SK-N-SH (cell line): ENCODE measurements around the gene NLN. TPM values are rescaled to one million over a fixed set of nuclear protein-coding genes. Genes with fewer than 3 reads are reported as not detected.
A peak's percentile ranks its signal among the peaks of the same experiment; 100 is the strongest.

ENCODE experiments used
- CTCF ChIA-PET: fragments of 300-600, 350-600 bp; formaldehyde crosslinking; extraction: SDS; loops from one replicate; lab custom pipeline; 2021; lab: Yijun Ruan, JAX
- POLR2A ChIA-PET: fragments of 350-600 bp; sonication (Branson Sonifier 250); formaldehyde crosslinking; extraction: SDS; loops from one replicate; lab custom pipeline; 2020; ENCODE audit warnings: antibody characterized with exemption, inconsistent platforms; lab: Yijun Ruan, JAX
- DNase-seq: peaks from one replicate; pipeline ENCODE4 v3.0.0; 2012
- H2AFZ ChIP-seq: fragments of 200-600 bp; sonication (generic); 2 replicates; pipeline ENCODE4 v1.8.1; 2016; ENCODE audit warnings: antibody characterized with exemption, mild to moderate bottlenecking, low read depth
- H3F3A ChIP-seq: fragments of 200-600 bp; sonication (generic); replicated peaks from 2 replicates; pipeline ENCODE3; 2016; ENCODE audit warnings: antibody characterized with exemption, mild to moderate bottlenecking; ENCODE audit not compliant: insufficient read depth
- H3K27ac ChIP-seq, 2 experiments: fragments of 200-500 bp in 1 of 2; fragments of 200-600 bp in 1 of 2; sonication (Bioruptor generic) in 1 of 2; sonication (generic), shearing (Covaris generic) in 1 of 2; 2 replicates each; pipeline versions ENCODE4 v1.5.1 to v1.6.1; 2014 to 2016; ENCODE audit warnings: low read depth in 2 of 2, inconsistent platforms in 1 of 2, low read length in 1 of 2, mild to moderate bottlenecking in 1 of 2, mixed read lengths in 1 of 2
- H3K27me3 ChIP-seq: fragments of 200-600 bp; sonication (generic), shearing (Covaris generic); 2 replicates; pipeline ENCODE4 v1.6.1; 2016; ENCODE audit warnings: mixed run types; ENCODE audit not compliant: insufficient read depth
- H3K36me3 ChIP-seq, 2 experiments: fragments of 200-500 bp in 1 of 2; fragments of 200-600 bp in 1 of 2; sonication (Bioruptor generic) in 1 of 2; sonication (generic) in 1 of 2; replicated peaks in 1 of 2; 2 replicates each; pipeline versions ENCODE3 to v1.5.1; 2014 to 2016; ENCODE audit warnings: low read length in 1 of 2, mild to moderate bottlenecking in 1 of 2; ENCODE audit not compliant: insufficient read depth in 2 of 2, control insufficient read depth in 1 of 2
- H3K4me1 ChIP-seq, 2 experiments: fragments of 200-500 bp in 1 of 2; fragments of 200-600 bp in 1 of 2; sonication (Bioruptor generic) in 1 of 2; sonication (generic), shearing (Covaris generic) in 1 of 2; 2 replicates each; pipeline versions ENCODE4 v1.5.1 to v1.6.1; 2014 to 2016; ENCODE audit warnings: low read depth in 1 of 2, low read length in 1 of 2, mixed run types in 1 of 2; ENCODE audit not compliant: insufficient read depth in 2 of 2, control insufficient read depth in 1 of 2
- H3K4me2 ChIP-seq: fragments of 200-600 bp; sonication (generic), shearing (Covaris generic); 2 replicates; pipeline ENCODE4 v1.6.1; 2017; ENCODE audit warnings: mixed run types
- H3K4me3 ChIP-seq, 2 experiments: fragments of 200-500 bp in 1 of 2; fragments of 200-600 bp in 1 of 2; sonication (Bioruptor generic) in 1 of 2; sonication (generic), shearing (Covaris generic) in 1 of 2; 2 replicates each; pipeline versions ENCODE4 v1.5.1 to v1.8.1; 2014 to 2016; ENCODE audit warnings: low read depth in 2 of 2, inconsistent platforms in 1 of 2, low read length in 1 of 2, mild to moderate bottlenecking in 1 of 2, mixed read lengths in 1 of 2, moderate library complexity in 1 of 2
- H3K79me2 ChIP-seq: fragments of 200-600 bp; sonication (generic); 2 replicates; pipeline ENCODE4 v1.8.1; 2017; ENCODE audit warnings: mild to moderate bottlenecking; ENCODE audit not compliant: insufficient read depth
- H3K9ac ChIP-seq: fragments of 200-600 bp; sonication (generic); 2 replicates; pipeline ENCODE4 v1.6.1; 2017; ENCODE audit warnings: mixed run types
- H3K9me2 ChIP-seq: fragments of 200-600 bp; sonication (generic); 2 replicates; pipeline ENCODE4 v1.6.1; 2017; ENCODE audit warnings: mixed run types
- H3K9me3 ChIP-seq: fragments of 200-600 bp; sonication (generic); 2 replicates; pipeline ENCODE4 v1.6.1; 2017; ENCODE audit warnings: mixed run types, mild to moderate bottlenecking, moderate library complexity
- H4K20me1 ChIP-seq: fragments of 200-600 bp; sonication (generic); 2 replicates; pipeline ENCODE4 v1.6.1; 2017; ENCODE audit warnings: mild to moderate bottlenecking, mixed run types; ENCODE audit not compliant: insufficient read depth
- CHD2 ChIP-seq: fragments of 150-350 bp; IDR thresholded peaks from 2 replicates; pipeline ENCODE4 v1.6.1; 2018; ENCODE audit warnings: low read length; ENCODE audit not compliant: partially characterized antibody
- ELF1 ChIP-seq: IDR thresholded peaks from 2 replicates; pipeline ENCODE4 v1.4.0; 2012
- EP300 ChIP-seq, 2 experiments: IDR thresholded peaks; 2 replicates each; pipeline versions ENCODE4 v1.4.0 to v1.6.1; 2012; ENCODE audit warnings: borderline replicate concordance in 1 of 2, low read depth in 1 of 2, low read length in 1 of 2
- EZH2phosphoT487 ChIP-seq: fragments of 200-600 bp; sonication (generic); IDR thresholded peaks from 2 replicates; pipeline ENCODE4 v1.6.1; 2017; ENCODE audit warnings: low read depth, mixed run types, mild to moderate bottlenecking, antibody characterized with exemption, moderate library complexity, borderline replicate concordance
- FOSL2 ChIP-seq: IDR thresholded peaks from 2 replicates; pipeline ENCODE4 v1.4.0; 2012; ENCODE audit warnings: low read depth, mild to moderate bottlenecking, moderate library complexity, borderline replicate concordance
- FOXM1 ChIP-seq: IDR thresholded peaks from 2 replicates; pipeline ENCODE4 v1.4.0; 2012; ENCODE audit warnings: low read depth, mild to moderate bottlenecking
- JUND ChIP-seq: IDR thresholded peaks from 2 replicates; pipeline ENCODE4 v1.4.0; 2012
- MXI1 ChIP-seq: IDR thresholded peaks from 2 replicates; pipeline ENCODE4 v1.6.1; 2012; ENCODE audit warnings: mild to moderate bottlenecking, low read depth, low read length, improper control_type of control experiment
- NRF1 ChIP-seq: IDR thresholded peaks from 2 replicates; pipeline ENCODE4 v1.6.1; 2012; ENCODE audit warnings: low read depth, mild to moderate bottlenecking, low read length
- POLR2AphosphoS5 ChIP-seq: IDR thresholded peaks from 2 replicates; pipeline ENCODE4 v1.6.1; 2012; ENCODE audit warnings: low read depth, low read length
- RAD21 ChIP-seq: IDR thresholded peaks from 2 replicates; pipeline ENCODE4 v1.6.1; 2012; ENCODE audit warnings: mild to moderate bottlenecking, low read length
- RFX5 ChIP-seq: IDR thresholded peaks from 2 replicates; pipeline ENCODE4 v1.6.1; 2012; ENCODE audit warnings: mild to moderate bottlenecking, improper control_type of control experiment, low read length
- SIN3A ChIP-seq: IDR thresholded peaks from 2 replicates; pipeline ENCODE4 v1.6.1; 2012; ENCODE audit warnings: low read depth, mild to moderate bottlenecking, low read length, moderate library complexity, borderline replicate concordance
- SMC3 ChIP-seq: IDR thresholded peaks from 2 replicates; pipeline ENCODE4 v1.6.1; 2012; ENCODE audit warnings: low read depth, low read length, improper control_type of control experiment
- TAF1 ChIP-seq: IDR thresholded peaks from 2 replicates; pipeline ENCODE4 v1.6.1; 2012; ENCODE audit warnings: low read depth, mild to moderate bottlenecking, low read length, moderate library complexity, borderline replicate concordance
- TCF12 ChIP-seq: IDR thresholded peaks from 2 replicates; pipeline ENCODE4 v1.4.0; 2012
- TEAD4 ChIP-seq: IDR thresholded peaks from 2 replicates; pipeline ENCODE4 v1.4.0; 2012; ENCODE audit warnings: mild to moderate bottlenecking, borderline replicate concordance; ENCODE audit not compliant: insufficient read depth
- WGBS: methylation state at CpG from one replicate; pipeline ENCODE4 v1.1.6; 2017; ENCODE audit warnings: low lambda C conversion rate; 5-methylcytosine and 5-hydroxymethylcytosine counted together
- polyA plus RNA-seq, 3 experiments: library from polyadenylated mRNA; depleted of rRNA; stranded (reverse); fragments of >200 nt; gene quantifications; 2 replicates each; pipeline ENCODE4 v1.2.3, GENCODE V29; 2012
- TF ChIP-seq, protein P1 (sequence below): IDR thresholded peaks from 2 replicates; pipeline ENCODE4 v1.6.1; 2012; ENCODE audit warnings: mild to moderate bottlenecking, low read depth, low read length, moderate library complexity
- TF ChIP-seq, protein P2 (sequence below): IDR thresholded peaks from 2 replicates; pipeline ENCODE4; 2012
- TF ChIP-seq, protein P3 (sequence below): fragments of 150-350 bp; IDR thresholded peaks from 2 replicates; pipeline ENCODE4 v1.6.1; 2017; ENCODE audit warnings: antibody characterized with exemption, low read length, low read depth, borderline replicate concordance
- TF ChIP-seq, protein P4 (sequence below): IDR thresholded peaks from 2 replicates; pipeline ENCODE4 v1.4.0; 2012; ENCODE audit warnings: low read depth
- TF ChIP-seq, protein P5 (sequence below): IDR thresholded peaks from 2 replicates; pipeline ENCODE4 v1.4.0; 2012; ENCODE audit warnings: low read depth, borderline replicate concordance
- TF ChIP-seq, protein P6 (sequence below): IDR thresholded peaks from 2 replicates; pipeline ENCODE4 v1.4.0; 2012; ENCODE audit warnings: low read depth, borderline replicate concordance
- TF ChIP-seq, protein P7 (sequence below): fragments of 150-350 bp; IDR thresholded peaks from 2 replicates; pipeline ENCODE4 v1.6.1; 2016; ENCODE audit warnings: mild to moderate bottlenecking, low read depth, low read length

NLN gene
- polyA plus RNA-seq, 1 of the 3 experiments (the other 2 are of a cell fraction), result 17.1 TPM

DNA sequence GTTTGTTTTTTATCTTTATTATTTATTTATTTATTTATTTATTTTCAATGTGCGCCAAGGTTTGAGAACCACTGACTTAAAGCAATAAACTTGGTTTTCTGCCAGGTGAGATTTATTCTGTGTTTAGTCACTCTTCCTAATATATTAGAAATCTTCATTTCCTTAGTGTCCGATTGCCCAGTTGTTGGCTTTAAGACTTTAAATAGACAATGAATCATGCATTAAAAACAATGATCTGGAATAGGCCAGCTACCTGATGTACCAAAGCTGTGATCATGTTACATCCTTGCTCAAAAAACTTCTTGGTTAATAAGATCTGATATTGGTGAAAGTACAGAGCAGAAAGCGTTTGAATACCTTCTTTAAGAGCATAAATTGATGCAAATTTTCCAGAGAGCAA lies 152.2 kb downstream of the NLN start:
- Histone ChIP-seq H3K9me2 (no peaks in the 10 kb centered on the region), H4K20me1 (no peaks in the 10 kb centered on the region), H3K79me2 (no peaks in the 10 kb centered on the region), H2AFZ (no peak overlapping the region), H3K4me2 (no peak overlapping the region; the same call in 1 of the 2 replicates), H3K9ac (no peak overlapping the region), H3K36me3 (no peaks in the 10 kb centered on the region), H3K4me1 (0 out of 4 replicates have a peak, but pooled peaks cover 0 to 5% of the 10 kb centered on the region in 2 experiments), H3K4me3 (no peak overlapping the region), H3K9me3 (0 out of 2 replicates have a peak, but pooled peaks cover 6% of the 10 kb centered on the region), H3K27me3 (no peaks in the 10 kb centered on the region), H3F3A (peaks cover 29% of the 10 kb centered on the region), H3K27ac (peak overlapping the region in 1 of 2 experiments; percentile 63; a peak in 2 of 4 replicates)
- WGBS, result 44% methylated on average over 3 of the region's 3 CpGs
- no peak for DNase-seq
- ChIA-PET POLR2A (no interaction called here), CTCF (interaction anchor here (0.7 kb wide), 1 partner anchor 209 kb away, joined by 3 read pairs; no protein-coding TSS in a partner anchor)
- peak; percentile 31; the same call in 1 of the 2 replicates for TF ChIP-seq POLR2AphosphoS5
- TF ChIP-seq, protein P1, sequence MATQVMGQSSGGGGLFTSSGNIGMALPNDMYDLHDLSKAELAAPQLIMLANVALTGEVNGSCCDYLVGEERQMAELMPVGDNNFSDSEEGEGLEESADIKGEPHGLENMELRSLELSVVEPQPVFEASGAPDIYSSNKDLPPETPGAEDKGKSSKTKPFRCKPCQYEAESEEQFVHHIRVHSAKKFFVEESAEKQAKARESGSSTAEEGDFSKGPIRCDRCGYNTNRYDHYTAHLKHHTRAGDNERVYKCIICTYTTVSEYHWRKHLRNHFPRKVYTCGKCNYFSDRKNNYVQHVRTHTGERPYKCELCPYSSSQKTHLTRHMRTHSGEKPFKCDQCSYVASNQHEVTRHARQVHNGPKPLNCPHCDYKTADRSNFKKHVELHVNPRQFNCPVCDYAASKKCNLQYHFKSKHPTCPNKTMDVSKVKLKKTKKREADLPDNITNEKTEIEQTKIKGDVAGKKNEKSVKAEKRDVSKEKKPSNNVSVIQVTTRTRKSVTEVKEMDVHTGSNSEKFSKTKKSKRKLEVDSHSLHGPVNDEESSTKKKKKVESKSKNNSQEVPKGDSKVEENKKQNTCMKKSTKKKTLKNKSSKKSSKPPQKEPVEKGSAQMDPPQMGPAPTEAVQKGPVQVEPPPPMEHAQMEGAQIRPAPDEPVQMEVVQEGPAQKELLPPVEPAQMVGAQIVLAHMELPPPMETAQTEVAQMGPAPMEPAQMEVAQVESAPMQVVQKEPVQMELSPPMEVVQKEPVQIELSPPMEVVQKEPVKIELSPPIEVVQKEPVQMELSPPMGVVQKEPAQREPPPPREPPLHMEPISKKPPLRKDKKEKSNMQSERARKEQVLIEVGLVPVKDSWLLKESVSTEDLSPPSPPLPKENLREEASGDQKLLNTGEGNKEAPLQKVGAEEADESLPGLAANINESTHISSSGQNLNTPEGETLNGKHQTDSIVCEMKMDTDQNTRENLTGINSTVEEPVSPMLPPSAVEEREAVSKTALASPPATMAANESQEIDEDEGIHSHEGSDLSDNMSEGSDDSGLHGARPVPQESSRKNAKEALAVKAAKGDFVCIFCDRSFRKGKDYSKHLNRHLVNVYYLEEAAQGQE, result no peak
- TF ChIP-seq, protein P2, sequence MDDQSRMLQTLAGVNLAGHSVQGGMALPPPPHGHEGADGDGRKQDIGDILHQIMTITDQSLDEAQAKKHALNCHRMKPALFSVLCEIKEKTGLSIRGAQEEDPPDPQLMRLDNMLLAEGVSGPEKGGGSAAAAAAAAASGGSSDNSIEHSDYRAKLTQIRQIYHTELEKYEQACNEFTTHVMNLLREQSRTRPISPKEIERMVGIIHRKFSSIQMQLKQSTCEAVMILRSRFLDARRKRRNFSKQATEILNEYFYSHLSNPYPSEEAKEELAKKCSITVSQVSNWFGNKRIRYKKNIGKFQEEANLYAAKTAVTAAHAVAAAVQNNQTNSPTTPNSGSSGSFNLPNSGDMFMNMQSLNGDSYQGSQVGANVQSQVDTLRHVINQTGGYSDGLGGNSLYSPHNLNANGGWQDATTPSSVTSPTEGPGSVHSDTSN, result peak; percentile 64
- TF ChIP-seq, protein P3, sequence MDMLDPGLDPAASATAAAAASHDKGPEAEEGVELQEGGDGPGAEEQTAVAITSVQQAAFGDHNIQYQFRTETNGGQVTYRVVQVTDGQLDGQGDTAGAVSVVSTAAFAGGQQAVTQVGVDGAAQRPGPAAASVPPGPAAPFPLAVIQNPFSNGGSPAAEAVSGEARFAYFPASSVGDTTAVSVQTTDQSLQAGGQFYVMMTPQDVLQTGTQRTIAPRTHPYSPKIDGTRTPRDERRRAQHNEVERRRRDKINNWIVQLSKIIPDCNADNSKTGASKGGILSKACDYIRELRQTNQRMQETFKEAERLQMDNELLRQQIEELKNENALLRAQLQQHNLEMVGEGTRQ, result no peak
- TF ChIP-seq RAD21, result no peak
- no peak for TF ChIP-seq FOXM1
- peak; percentile 63 for TF ChIP-seq TCF12
- peak in 1 of 2 experiments; percentile 44; a peak in 1 of 4 replicates for TF ChIP-seq EP300 (IDR thresholded peaks at IDR 0.05; ENCODE audit: borderline replicate concordance in 1 of 2, low read depth in 1 of 2, low read length in 1 of 2)
- TF ChIP-seq JUND, result peak; percentile 62
- no peak for TF ChIP-seq NRF1
- TF ChIP-seq, protein P4, sequence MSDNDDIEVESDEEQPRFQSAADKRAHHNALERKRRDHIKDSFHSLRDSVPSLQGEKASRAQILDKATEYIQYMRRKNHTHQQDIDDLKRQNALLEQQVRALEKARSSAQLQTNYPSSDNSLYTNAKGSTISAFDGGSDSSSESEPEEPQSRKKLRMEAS, result no peak
- no peak for TF ChIP-seq ELF1
- no peak for TF ChIP-seq TAF1
- no peak for TF ChIP-seq EZH2phosphoT487
- no peak for TF ChIP-seq RFX5
- TF ChIP-seq CHD2, result no peak
- no peak for TF ChIP-seq SMC3
- no peak for TF ChIP-seq MXI1
- TF ChIP-seq FOSL2, result peak; percentile 81
- TF ChIP-seq TEAD4, result no peak
- TF ChIP-seq, protein P5, sequence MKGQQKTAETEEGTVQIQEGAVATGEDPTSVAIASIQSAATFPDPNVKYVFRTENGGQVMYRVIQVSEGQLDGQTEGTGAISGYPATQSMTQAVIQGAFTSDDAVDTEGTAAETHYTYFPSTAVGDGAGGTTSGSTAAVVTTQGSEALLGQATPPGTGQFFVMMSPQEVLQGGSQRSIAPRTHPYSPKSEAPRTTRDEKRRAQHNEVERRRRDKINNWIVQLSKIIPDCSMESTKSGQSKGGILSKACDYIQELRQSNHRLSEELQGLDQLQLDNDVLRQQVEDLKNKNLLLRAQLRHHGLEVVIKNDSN, result no peak
- TF ChIP-seq, protein P6, sequence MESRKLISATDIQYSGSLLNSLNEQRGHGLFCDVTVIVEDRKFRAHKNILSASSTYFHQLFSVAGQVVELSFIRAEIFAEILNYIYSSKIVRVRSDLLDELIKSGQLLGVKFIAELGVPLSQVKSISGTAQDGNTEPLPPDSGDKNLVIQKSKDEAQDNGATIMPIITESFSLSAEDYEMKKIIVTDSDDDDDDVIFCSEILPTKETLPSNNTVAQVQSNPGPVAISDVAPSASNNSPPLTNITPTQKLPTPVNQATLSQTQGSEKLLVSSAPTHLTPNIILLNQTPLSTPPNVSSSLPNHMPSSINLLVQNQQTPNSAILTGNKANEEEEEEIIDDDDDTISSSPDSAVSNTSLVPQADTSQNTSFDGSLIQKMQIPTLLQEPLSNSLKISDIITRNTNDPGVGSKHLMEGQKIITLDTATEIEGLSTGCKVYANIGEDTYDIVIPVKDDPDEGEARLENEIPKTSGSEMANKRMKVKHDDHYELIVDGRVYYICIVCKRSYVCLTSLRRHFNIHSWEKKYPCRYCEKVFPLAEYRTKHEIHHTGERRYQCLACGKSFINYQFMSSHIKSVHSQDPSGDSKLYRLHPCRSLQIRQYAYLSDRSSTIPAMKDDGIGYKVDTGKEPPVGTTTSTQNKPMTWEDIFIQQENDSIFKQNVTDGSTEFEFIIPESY, result peak; percentile 27; the same call in 1 of the 2 replicates
- no peak for TF ChIP-seq SIN3A
- TF ChIP-seq, protein P7, sequence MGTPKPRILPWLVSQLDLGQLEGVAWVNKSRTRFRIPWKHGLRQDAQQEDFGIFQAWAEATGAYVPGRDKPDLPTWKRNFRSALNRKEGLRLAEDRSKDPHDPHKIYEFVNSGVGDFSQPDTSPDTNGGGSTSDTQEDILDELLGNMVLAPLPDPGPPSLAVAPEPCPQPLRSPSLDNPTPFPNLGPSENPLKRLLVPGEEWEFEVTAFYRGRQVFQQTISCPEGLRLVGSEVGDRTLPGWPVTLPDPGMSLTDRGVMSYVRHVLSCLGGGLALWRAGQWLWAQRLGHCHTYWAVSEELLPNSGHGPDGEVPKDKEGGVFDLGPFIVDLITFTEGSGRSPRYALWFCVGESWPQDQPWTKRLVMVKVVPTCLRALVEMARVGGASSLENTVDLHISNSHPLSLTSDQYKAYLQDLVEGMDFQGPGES, result no peak
